GM12878 (cell line): ENCODE results near the gene PLEKHG4B. TPM values are rescaled to one million over a fixed set of nuclear protein-coding genes. Genes with fewer than 3 reads are reported as not detected.

Experiments
- ATAC-seq: fragments of 200-7000 bp; cut with Tn5 transposase; 3 replicates; pipeline ENCODE4 v1.9.1; 2020; ENCODE audit warnings: mild to moderate bottlenecking, moderate library complexity
- BruUV-seq: library from RNA; stranded (reverse); fragments of 400-500 nt; replicated peaks from 2 replicates; lab custom pipeline; 2021; lab: Mats Ljungman, UMichigan
- CTCF ChIA-PET: fragments of 300-600 bp; sonication (Branson Sonifier 250); formaldehyde crosslinking; extraction: SDS; loops from one replicate; lab custom pipeline; 2021; ENCODE audit warnings: inconsistent platforms; lab: Yijun Ruan, JAX
- POLR2A ChIA-PET: fragments of 350-600 bp; formaldehyde crosslinking; extraction: SDS; loops from one replicate; lab custom pipeline; 2021; ENCODE audit warnings: inconsistent platforms; lab: Charles Lee
- RAD21 ChIA-PET: fragments of 300-600 bp; sonication (Branson Sonifier 250); formaldehyde crosslinking; loops from one replicate; lab custom pipeline; 2023; ENCODE audit warnings: antibody characterized with exemption; ENCODE audit not compliant: unreplicated experiment; lab: Charles Lee
- SMC1A ChIA-PET: fragments of 300-600 bp; sonication (Branson Sonifier 250); formaldehyde crosslinking; loops from one replicate; lab custom pipeline; 2023; ENCODE audit not compliant: unreplicated experiment, uncharacterized antibody; lab: Charles Lee
- DNase-seq: peaks from one replicate; pipeline ENCODE4 v3.0.0-alpha.2; 2011; ENCODE audit warnings: low read depth, low spot score
- FAIRE-seq: peaks from 3 replicates; lab custom pipeline; 2011; peaks lifted over from hg19 to GRCh38; lab: Jason Lieb, UNC
- H2AFZ ChIP-seq: 2 replicates; pipeline ENCODE4 v1.6.0; 2011; ENCODE audit warnings: low read depth, low read length, control low read depth; ENCODE audit not compliant: control insufficient read depth
- H3K27ac ChIP-seq: 2 replicates; pipeline ENCODE4 v1.5.1; 2011; ENCODE audit warnings: control low read depth; ENCODE audit not compliant: control insufficient read depth, insufficient read depth
- H3K27me3 ChIP-seq, 2 experiments: replicated peaks in 1 of 2; 2 replicates each; pipeline versions ENCODE4 v1.6.0 to v1.6.1; 2011; ENCODE audit warnings: low read length in 1 of 2; ENCODE audit not compliant: control insufficient read depth in 2 of 2, insufficient read depth in 2 of 2
- H3K36me3 ChIP-seq, 2 experiments: 2 replicates each; pipeline ENCODE4 v1.5.1; 2011; ENCODE audit warnings: low read length in 1 of 2; ENCODE audit not compliant: control insufficient read depth in 2 of 2, insufficient read depth in 2 of 2
- H3K4me1 ChIP-seq: 2 replicates; pipeline ENCODE4 v1.6.1; 2011; ENCODE audit warnings: mild to moderate bottlenecking, low read length, moderate library complexity, mixed read lengths; ENCODE audit not compliant: control insufficient read depth, insufficient read depth
- H3K4me2 ChIP-seq: 2 replicates; pipeline ENCODE4 v1.6.0; 2011; ENCODE audit warnings: control low read depth; ENCODE audit not compliant: control insufficient read depth, insufficient read depth
- H3K4me3 ChIP-seq: fragments of 200-600 bp; sonication (generic); 2 replicates; pipeline ENCODE4 v1.5.1; 2016
- H3K79me2 ChIP-seq: 2 replicates; pipeline ENCODE4 v1.6.0; 2011; ENCODE audit warnings: low read length; ENCODE audit not compliant: control insufficient read depth, insufficient read depth
- H3K9ac ChIP-seq: 2 replicates; pipeline ENCODE4 v1.8.0; 2011; ENCODE audit warnings: low read length, control low read depth, mixed read lengths; ENCODE audit not compliant: control insufficient read depth, insufficient read depth
- H3K9me3 ChIP-seq: replicated peaks from 3 replicates; pipeline ENCODE4 v1.5.1; 2011; ENCODE audit warnings: mild to moderate bottlenecking, low read length; ENCODE audit not compliant: control insufficient read depth, insufficient read depth
- H4K20me1 ChIP-seq: 2 replicates; pipeline ENCODE4 v1.6.0; 2011; ENCODE audit not compliant: control insufficient read depth, insufficient read depth
- BACH1 ChIP-seq: fragments of 450-650 bp; IDR thresholded peaks from 2 replicates; pipeline ENCODE4 v1.6.1; 2017; ENCODE audit warnings: mild to moderate bottlenecking, borderline replicate concordance
- ESRRA ChIP-seq: IDR thresholded peaks from 2 replicates; pipeline ENCODE4 v1.6.1; 2012; ENCODE audit warnings: mild to moderate bottlenecking, low read length, improper control_type of control experiment
- EZH2 ChIP-seq: IDR thresholded peaks from 2 replicates; pipeline ENCODE4 v1.6.1; 2012; ENCODE audit warnings: low read depth, mild to moderate bottlenecking, control low read depth, inconsistent platforms, low read length, borderline replicate concordance; ENCODE audit not compliant: control insufficient read depth
- KDM1A ChIP-seq: fragments of 200-600 bp; sonication (generic); IDR thresholded peaks from 2 replicates; pipeline ENCODE4 v1.6.1; 2016; ENCODE audit warnings: borderline replicate concordance
- MYC ChIP-seq: IDR thresholded peaks from 2 replicates; pipeline ENCODE4 v1.6.1; 2011; ENCODE audit warnings: mild to moderate bottlenecking, low read length, moderate library complexity, inconsistent platforms; ENCODE audit not compliant: insufficient read depth, insufficient replicate concordance, insufficient read length, severe bottlenecking
- PBX3 ChIP-seq: IDR thresholded peaks from 2 replicates; pipeline ENCODE4 v1.6.1; 2011; ENCODE audit warnings: mild to moderate bottlenecking, low read depth, low read length, moderate library complexity; ENCODE audit not compliant: insufficient replicate concordance
- RB1 ChIP-seq: fragments of 450-650 bp; formaldehyde crosslinking; IDR thresholded peaks from 2 replicates; pipeline ENCODE4 v1.6.1; 2017; ENCODE audit warnings: mild to moderate bottlenecking, borderline replicate concordance
- SP1 ChIP-seq: IDR thresholded peaks from one replicate; pipeline ENCODE4 v1.6.1; 2011; ENCODE audit warnings: low read depth, low read length
- TCF3 ChIP-seq: IDR thresholded peaks from 2 replicates; pipeline ENCODE4 v1.6.1; 2012; ENCODE audit warnings: low read depth, mild to moderate bottlenecking, low read length, borderline replicate concordance; ENCODE audit not compliant: insufficient read depth
- YY1 ChIP-seq: IDR thresholded peaks from 2 replicates; pipeline ENCODE4 v1.6.1; 2011; ENCODE audit warnings: low read depth, mild to moderate bottlenecking, low read length
- ZNF207 ChIP-seq: fragments of 450-650 bp; IDR thresholded peaks from 2 replicates; pipeline ENCODE4 v1.6.1; 2014; ENCODE audit warnings: antibody characterized with exemption, mild to moderate bottlenecking, borderline replicate concordance
- WGBS: methylation state at CpG from one replicate; pipeline ENCODE4 v1.1.6; 2016; ENCODE audit warnings: low lambda C conversion rate; ENCODE audit not compliant: insufficient replicate concordance, insufficient coverage; ENCODE audit errors: missing lambda C conversion rate; 5-methylcytosine and 5-hydroxymethylcytosine counted together
- in situ Hi-C: fragments of 300-500 bp; cut with MboI; formaldehyde crosslinking; loops from 9 replicates; pipeline ENCODE4 v1.14.3; 2018; ENCODE audit warnings: mixed read lengths
- intact Hi-C: fragments of 100-400 bp; cut with micrococcal nuclease; formaldehyde crosslinking; loops from one replicate; pipeline ENCODE4 v1.14.2; 2022; ENCODE audit not compliant: unreplicated experiment
- polyA plus RNA-seq, 11 experiments: library from polyadenylated mRNA; depleted of rRNA in 4 of 11; unstranded in 6 of 11; stranded (reverse) in 5 of 11; fragments of >200 nt; fragmentation: Nextera tagmentation in 4 of 11; fragmentation: Illumina TruSeq in 1 of 11; extraction: Ambion mirVana in 4 of 11; extraction: Trizol in 1 of 11; gene quantifications; 1 replicate in 1 of 11; 2 replicates in 10 of 11; pipeline versions ENCODE4 v1.2.1 to v1.2.3, GENCODE V29; 2011 to 2016; ENCODE audit warnings: inconsistent platforms in 2 of 11, missing spikeins in 2 of 11, low read depth in 1 of 11
- total RNA-seq, 4 experiments: library from RNA; depleted of rRNA in 3 of 4; stranded (reverse); fragments of >200 nt in 3 of 4; fragmentation: Illumina TruSeq in 1 of 4; extraction: Trizol in 1 of 4; gene quantifications; 2 replicates each; pipeline versions ENCODE4 v1.2.1 to v1.2.3, GENCODE V29; 2013 to 2021
- TF ChIP-seq, protein P1 (sequence below): fragments of 450-650 bp; IDR thresholded peaks from 2 replicates; pipeline ENCODE4 v1.6.1; 2017; ENCODE audit warnings: mild to moderate bottlenecking, moderate library complexity
- TF ChIP-seq, protein P2 (sequence below): fragments of 450-650 bp; IDR thresholded peaks from 2 replicates; pipeline ENCODE4 v1.6.1; 2016; ENCODE audit warnings: mild to moderate bottlenecking, moderate library complexity, borderline replicate concordance

PLEKHG4B gene
- total and polyA plus RNA-seq, 10 of the 15 experiments (the other 5 are each of a cell fraction or from before 2014, with no cell fraction given), result under 0.01 to 0.05 (median 0.01) TPM; not detected in 6

- 98% methylated on average over 30 of the region's 30 CpGs for WGBS
- POLR2A ChIA-PET, result no interaction called here
- Histone ChIP-seq H3K36me3 (peaks cover 6 to 8% of the 10 kb centered on the region in 2 experiments; a peak in 3 of 4 replicates), H3K4me1 (no peaks in the 10 kb centered on the region), H2AFZ (no peak overlapping the region), H4K20me1 (peaks cover 3% of the 10 kb centered on the region; the same call in 1 of the 2 replicates), H3K79me2 (peaks cover 3% of the 10 kb centered on the region), H3K27me3 (no peaks in the 10 kb centered on the region), H3K4me3 (no peak overlapping the region), H3K4me2 (no peak overlapping the region), H3K9ac (no peak overlapping the region), H3K27ac (no peak overlapping the region), H3K9me3 (no peaks in the 10 kb centered on the region)
- TSS peak; percentile 46 for BruUV-seq
- CTCF ChIA-PET, result interaction anchor here (1.7 kb wide), 1 partner anchor 17 kb away, joined by 4 read pairs; no protein-coding TSS in a partner anchor
- intact Hi-C loops (no loop called here), in situ Hi-C loops (no loop called here)
- TF ChIP-seq ESRRA (no peak), TCF3 (no peak), BACH1 (no peak), YY1 (no peak), EZH2 (no peak), PBX3 (no peak), KDM1A (no peak), RB1 (no peak), MYC (no peak), SP1 (no peak), ZNF207 (no peak)
- TF ChIP-seq, protein P1, sequence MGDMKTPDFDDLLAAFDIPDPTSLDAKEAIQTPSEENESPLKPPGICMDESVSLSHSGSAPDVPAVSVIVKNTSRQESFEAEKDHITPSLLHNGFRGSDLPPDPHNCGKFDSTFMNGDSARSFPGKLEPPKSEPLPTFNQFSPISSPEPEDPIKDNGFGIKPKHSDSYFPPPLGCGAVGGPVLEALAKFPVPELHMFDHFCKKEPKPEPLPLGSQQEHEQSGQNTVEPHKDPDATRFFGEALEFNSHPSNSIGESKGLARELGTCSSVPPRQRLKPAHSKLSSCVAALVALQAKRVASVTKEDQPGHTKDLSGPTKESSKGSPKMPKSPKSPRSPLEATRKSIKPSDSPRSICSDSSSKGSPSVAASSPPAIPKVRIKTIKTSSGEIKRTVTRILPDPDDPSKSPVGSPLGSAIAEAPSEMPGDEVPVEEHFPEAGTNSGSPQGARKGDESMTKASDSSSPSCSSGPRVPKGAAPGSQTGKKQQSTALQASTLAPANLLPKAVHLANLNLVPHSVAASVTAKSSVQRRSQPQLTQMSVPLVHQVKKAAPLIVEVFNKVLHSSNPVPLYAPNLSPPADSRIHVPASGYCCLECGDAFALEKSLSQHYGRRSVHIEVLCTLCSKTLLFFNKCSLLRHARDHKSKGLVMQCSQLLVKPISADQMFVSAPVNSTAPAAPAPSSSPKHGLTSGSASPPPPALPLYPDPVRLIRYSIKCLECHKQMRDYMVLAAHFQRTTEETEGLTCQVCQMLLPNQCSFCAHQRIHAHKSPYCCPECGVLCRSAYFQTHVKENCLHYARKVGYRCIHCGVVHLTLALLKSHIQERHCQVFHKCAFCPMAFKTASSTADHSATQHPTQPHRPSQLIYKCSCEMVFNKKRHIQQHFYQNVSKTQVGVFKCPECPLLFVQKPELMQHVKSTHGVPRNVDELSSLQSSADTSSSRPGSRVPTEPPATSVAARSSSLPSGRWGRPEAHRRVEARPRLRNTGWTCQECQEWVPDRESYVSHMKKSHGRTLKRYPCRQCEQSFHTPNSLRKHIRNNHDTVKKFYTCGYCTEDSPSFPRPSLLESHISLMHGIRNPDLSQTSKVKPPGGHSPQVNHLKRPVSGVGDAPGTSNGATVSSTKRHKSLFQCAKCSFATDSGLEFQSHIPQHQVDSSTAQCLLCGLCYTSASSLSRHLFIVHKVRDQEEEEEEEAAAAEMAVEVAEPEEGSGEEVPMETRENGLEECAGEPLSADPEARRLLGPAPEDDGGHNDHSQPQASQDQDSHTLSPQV, result no peak
- TF ChIP-seq, protein P2, sequence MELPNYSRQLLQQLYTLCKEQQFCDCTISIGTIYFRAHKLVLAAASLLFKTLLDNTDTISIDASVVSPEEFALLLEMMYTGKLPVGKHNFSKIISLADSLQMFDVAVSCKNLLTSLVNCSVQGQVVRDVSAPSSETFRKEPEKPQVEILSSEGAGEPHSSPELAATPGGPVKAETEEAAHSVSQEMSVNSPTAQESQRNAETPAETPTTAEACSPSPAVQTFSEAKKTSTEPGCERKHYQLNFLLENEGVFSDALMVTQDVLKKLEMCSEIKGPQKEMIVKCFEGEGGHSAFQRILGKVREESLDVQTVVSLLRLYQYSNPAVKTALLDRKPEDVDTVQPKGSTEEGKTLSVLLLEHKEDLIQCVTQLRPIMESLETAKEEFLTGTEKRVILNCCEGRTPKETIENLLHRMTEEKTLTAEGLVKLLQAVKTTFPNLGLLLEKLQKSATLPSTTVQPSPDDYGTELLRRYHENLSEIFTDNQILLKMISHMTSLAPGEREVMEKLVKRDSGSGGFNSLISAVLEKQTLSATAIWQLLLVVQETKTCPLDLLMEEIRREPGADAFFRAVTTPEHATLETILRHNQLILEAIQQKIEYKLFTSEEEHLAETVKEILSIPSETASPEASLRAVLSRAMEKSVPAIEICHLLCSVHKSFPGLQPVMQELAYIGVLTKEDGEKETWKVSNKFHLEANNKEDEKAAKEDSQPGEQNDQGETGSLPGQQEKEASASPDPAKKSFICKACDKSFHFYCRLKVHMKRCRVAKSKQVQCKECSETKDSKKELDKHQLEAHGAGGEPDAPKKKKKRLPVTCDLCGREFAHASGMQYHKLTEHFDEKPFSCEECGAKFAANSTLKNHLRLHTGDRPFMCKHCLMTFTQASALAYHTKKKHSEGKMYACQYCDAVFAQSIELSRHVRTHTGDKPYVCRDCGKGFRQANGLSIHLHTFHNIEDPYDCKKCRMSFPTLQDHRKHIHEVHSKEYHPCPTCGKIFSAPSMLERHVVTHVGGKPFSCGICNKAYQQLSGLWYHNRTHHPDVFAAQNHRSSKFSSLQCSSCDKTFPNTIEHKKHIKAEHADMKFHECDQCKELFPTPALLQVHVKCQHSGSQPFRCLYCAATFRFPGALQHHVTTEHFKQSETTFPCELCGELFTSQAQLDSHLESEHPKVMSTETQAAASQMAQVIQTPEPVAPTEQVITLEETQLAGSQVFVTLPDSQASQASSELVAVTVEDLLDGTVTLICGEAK, result no peak
- SMC1A ChIA-PET, result interaction anchor here (0.7 to 1.4 kb wide), 2 partner anchors 13 to 70 kb away, joined by 3 read pairs; partner anchors contain the start of genes CCDC127 and SDHA
- RAD21 ChIA-PET, result no interaction called here
- no peak for FAIRE-seq
- ATAC-seq, result no peak
- no peak for DNase-seq
Measured at GRCh38 chr5:204966-205670, 113.2 kb downstream of the PLEKHG4B start.
